ENCODE data around the gene FAM118A. TPM values are rescaled to one million over a fixed set of nuclear protein-coding genes. Genes with fewer than 3 reads are reported as not detected.

The FAM118A gene
- polyA plus RNA-seq, 1 donor: 20.3 TPM

DNA sequence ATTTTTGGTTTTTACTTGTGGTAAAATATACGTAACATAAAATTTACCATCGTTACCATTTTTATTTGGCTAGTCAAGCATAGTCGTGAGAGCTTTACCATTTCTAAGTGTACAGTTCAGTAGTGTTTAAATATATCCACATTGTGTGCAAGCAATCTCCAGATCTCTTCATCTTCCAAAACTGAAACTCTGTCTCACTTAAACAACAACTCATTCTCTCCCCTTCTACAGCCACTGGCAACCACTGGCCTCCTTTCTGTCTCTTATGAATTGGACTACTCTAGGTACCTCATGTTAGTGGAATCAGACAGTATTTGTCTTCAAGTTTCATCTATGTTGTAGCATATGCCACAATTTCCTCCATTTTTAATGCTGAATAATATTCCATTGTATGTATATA, 66.3 kb downstream of the FAM118A start:
- no peak for DNase-seq (ENCODE audit: low read depth)

DNA sequence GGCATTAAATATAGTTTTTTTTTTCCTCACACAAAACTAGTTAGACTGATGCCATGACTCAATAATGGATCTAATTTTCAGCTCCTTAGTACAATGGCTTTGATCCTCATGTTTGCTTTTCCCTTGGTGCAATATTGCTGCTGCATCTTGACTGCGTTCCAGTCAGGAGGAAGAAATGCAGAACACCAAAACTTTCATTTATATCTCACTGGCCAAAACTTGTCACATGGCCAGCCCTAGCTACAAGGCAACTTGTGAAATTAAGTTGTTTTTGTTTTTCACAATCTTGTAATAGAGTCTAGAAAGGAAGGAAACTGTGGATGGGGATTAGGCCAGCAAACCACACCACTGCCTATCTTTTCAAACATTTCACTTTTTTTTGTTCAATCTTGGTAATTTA, 67.0 kb downstream of the FAM118A start:
- DNase-seq (ENCODE audit: low read depth): no peak

DNA sequence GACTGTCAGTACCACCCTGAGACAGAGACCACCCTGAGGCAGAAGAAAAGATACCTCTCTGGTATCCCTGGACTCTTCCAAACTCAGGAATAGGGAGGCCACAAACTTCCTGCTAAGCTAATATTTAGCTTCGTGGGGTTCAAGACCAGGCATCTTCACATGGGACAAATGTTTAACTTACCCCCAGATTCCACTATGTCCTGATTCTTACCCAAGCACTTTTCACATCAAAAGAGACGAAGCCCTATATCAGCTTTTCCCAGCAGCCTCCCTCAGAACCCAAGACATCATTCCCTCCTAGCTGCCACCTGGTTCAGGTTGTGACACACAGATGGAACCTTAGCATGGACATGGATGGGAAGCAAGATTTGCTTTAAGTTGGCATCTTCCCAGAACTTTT, 71.6 kb downstream of the FAM118A start:
- DNase-seq (ENCODE audit: low read depth): no peak

DNA sequence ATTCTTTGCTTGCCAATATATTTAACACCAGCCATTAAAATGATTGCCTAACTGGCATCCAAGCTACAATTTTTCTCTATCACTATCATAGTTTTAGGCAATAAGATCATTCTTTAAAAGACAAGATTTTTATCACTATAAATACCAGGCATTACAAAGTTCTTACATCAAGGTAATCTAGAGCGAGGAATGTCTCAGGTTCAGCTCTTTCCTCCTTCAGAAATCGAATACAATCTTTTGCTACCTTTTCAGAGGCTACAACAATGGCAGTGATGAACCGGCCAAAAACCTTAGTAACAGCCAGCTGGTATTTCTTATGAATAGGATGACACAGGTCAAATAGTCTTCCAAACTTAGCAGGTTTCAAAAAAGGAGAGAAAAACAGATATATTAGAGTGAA, 79.8 kb downstream of the FAM118A start:
- DNase-seq (ENCODE audit: low read depth): no peak

Other genes with a start within 250 kb of the FAM118A start
- gene NUP50, start 146.0 kb upstream of the FAM118A start, polyA plus RNA-seq (ENCODE audit: insufficient read length): 18.7 TPM
- 14.2 TPM for gene KIAA0930, start 69.0 kb upstream of the FAM118A start, polyA plus RNA-seq (ENCODE audit: insufficient read length)
- gene UPK3A, start 25.0 kb upstream of the FAM118A start, polyA plus RNA-seq (ENCODE audit: insufficient read length): not detected
- gene SMC1B, start 103.7 kb downstream of the FAM118A start, polyA plus RNA-seq (ENCODE audit: insufficient read length): 0.11 TPM
- gene RIBC2, start 103.8 kb downstream of the FAM118A start, polyA plus RNA-seq (ENCODE audit: insufficient read length): 1.8 TPM
- gene FBLN1, start 192.9 kb downstream of the FAM118A start, polyA plus RNA-seq (ENCODE audit: insufficient read length): 135 TPM

All from forelimb muscle (tissue), 1 donor.